DOHH2 (cell line): Measurements from ENCODE around the gene CDH10.

Experiments
- CTCF ChIP-seq: fragments of 200-600 bp; sonication (generic); IDR thresholded peaks from one replicate; pipeline ENCODE4 v1.5.1; 2014; ENCODE audit warnings: antibody characterized with exemption, mild to moderate bottlenecking, low read depth, low read length; ENCODE audit not compliant: poor library complexity, severe bottlenecking
- EZH2phosphoT487 ChIP-seq: fragments of 200-600 bp; sonication (generic); IDR thresholded peaks from 2 replicates; pipeline ENCODE4 v1.6.1; 2017; ENCODE audit warnings: borderline replicate concordance, mild to moderate bottlenecking, antibody characterized with exemption, low read length, moderate library complexity, mixed read lengths

DNA sequence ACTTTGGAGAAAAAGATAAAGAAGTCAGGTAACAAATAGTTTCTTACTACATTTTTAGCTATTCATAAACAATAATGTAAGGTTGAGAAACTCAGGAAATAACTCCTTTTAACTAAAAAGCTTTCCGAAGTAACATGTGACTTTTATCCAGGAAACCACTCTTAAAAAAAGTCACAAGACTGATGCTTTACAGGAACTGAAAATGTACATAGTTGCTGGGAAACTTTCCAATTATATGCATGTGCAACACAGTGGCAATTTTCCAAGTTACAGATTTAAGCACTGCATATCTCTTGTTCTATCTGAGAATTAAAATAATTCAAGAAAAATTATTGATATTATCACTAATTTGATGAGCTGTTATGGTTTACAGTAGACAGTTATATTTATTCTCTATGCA is 105.2 kb downstream of the CDH10 start:
- no peak for TF ChIP-seq CTCF
- no peak for TF ChIP-seq EZH2phosphoT487
